GM21825 (cell line): ENCODE results near the gene ANKRD13C.
A peak's percentile ranks its signal among the peaks of the same experiment; 100 is the strongest.

Experiments
- ATAC-seq: cut with Tn5 transposase; IDR thresholded peaks from one replicate; pipeline ENCODE4 v1.9.1; 2021; ENCODE audit warnings: mild to moderate bottlenecking, moderate library complexity; ENCODE audit not compliant: unreplicated experiment

ANKRD13C gene

DNA sequence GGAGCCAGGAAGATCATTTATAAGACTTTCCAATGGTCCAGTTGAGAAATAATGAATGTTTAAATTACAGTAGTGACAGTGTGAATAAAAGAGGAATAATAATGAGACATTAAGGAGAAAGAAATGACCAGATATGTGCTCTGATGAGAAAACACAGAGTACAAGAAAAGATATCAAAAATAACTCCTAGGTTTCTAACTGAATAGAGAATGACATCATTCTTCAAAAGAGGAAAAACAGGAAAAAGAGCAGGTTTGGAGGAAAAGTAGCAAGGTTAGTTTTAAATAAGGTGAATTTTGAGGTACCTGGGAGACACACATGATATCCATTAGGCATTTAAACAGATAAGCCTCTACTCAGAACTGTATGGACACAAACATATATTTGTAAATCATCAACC is 55.0 kb downstream of the ANKRD13C start:
- ATAC-seq = no peak

DNA sequence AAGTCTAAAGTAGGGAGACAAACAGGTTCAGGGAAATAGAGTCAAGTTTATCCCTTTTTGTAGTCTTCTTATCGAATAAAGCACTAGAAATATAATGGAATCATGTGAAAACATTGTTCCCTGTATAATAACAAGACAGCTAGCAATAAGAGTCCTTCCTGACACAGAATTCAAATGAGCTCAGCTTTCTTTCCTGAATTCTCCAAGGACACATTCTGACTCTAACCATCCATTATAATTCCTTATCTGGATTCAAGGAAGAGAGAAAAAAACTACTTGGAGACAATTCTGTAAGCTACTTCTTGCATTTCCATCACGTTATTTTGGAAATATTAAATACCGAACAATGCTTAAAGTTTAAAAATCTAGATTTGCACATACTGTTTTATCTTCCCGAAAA is 58.8 kb downstream of the ANKRD13C start:
- ATAC-seq = no peak

DNA sequence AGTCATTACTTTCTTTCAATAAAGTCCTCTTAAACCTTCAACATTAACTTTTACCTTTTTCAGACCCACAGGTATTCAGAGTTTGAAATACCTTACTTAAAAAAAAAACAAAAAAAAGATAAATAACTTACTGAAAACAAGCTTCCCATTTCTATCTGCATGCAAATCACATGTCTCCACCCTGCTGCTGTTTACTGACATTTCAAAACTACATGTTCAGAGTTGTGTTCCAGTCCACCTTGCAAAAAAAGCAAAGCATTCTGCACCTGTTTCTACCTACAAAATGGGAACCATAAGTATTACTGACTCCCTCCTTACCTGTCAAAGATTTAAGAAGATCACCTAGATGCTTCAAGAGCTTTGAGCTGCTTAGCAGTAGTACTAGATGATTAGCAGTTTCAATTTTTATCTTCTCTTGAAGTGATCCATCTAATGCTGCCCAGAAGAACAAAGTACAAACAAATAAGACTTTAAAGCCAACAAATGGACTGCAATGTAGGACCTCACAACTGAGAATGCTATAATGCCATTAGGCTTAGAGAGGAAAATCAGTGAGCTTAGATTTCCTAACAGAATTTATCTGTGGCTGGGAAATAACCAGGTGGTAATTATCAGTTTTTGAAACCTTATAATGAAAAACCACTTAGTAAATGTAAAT is 61.2 kb downstream of the ANKRD13C start:
- ATAC-seq = no peak

DNA sequence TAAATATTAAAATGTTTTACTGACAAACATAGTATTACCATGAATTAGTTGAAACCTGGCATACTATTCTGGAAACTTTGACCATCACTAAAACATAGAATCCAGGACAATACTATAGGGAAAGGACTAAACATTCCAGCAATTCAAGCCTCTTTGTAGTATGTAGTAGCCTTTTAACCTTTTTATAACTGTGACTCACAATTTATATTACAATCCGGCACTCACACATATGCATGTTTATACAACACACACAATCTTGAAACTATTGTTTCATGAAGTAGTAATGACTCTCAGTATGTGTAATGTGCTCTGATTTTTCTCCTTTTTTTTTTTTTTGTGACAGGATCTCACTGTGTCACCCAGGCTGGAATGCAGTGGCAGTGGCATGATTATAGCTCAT is 64.3 kb downstream of the ANKRD13C start:
- ATAC-seq = no peak

DNA sequence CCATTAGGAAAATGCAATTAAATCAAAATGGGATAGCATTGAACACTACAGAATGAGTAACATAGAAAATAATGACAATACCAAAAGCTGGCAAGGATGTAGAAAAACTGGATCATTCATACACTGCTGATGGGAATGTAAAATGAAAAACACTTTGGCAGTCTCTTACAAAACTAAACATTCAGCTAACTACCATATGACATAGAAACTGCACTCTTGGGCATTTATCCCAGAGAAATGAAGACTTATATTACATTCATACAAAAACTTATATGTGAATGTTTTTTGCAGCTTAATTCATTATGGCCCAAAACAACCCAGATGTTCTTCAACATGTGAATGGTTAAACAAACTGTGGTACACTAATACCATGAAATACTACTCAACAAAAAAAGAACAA is 66.4 kb downstream of the ANKRD13C start:
- ATAC-seq = no peak

DNA sequence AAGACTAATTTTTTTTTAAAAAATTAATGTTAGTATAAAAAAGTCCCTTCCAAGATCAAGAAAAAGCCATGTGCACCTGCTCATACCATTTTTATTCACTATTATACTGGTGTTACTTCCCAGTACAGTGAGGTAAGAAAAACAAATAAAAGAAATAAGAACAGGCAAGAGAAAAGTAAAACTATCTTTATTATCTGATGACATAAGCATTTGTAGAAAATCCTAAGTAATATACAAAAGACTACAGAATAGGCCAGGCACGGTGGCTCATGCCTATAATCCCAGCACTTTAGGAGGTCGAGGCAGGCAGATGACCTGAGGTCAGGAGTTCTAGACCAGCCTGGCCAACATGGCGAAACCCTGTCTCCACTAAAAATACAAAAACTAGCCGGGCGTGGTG is 68.1 kb downstream of the ANKRD13C start:
- ATAC-seq = no peak

DNA sequence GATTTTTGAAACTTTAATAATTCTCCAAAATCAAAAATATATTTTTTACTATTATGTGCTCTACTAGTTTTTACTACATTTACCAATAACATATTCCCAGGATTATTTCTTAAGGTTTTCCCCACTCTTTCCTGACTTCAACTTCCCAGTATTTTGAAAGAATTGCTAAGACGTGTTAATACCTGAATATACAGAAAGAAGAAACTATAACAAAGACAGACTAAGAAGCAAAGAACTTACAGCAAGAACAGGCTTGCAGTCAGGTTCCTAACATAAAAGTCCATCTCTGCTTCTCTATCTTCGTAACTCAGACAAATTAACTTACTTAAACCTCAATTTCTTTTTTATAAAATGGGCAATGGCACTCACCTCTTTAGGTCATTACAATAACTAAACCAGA is 70.2 kb downstream of the ANKRD13C start:
- ATAC-seq = no peak

DNA sequence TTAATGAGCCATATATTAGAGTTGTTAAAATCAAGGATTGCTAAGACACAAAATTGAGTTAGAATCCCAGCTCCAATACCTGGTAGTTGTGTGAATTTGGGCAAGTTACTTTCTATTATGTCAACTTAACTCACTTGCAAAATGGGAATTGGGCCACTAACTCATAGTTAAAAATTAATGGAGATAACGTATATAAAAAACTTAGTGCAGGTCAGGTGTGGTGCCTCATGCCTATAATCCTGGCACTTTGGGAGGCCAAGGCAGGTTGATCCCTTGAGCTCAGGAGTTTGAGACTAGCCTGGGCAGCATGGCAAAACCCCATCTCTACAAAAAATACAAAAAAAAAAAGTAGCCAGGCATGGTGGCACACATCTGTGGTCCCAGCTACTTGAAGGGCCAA is 75.8 kb downstream of the ANKRD13C start:
- no peak for ATAC-seq

DNA sequence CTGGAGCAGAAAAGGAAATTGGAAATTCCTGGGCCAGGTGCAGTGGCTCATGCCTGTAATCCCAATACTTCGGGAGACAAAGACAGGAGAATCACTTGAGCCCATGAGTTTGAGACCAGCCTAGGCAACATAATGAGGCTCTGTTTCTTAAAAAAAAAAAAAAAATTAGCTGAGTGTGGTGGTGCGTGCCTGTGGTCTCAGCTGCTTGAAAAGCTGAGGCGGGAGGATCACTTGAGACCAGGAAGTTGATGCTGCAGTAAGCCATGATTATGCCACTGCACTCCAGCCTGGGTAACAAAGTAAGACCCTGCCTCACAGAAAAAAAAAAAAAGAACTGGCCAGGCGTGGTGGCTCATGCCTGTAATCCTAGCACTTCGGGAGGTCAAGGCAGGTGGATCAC is 76.6 kb downstream of the ANKRD13C start:
- ATAC-seq = no peak

DNA sequence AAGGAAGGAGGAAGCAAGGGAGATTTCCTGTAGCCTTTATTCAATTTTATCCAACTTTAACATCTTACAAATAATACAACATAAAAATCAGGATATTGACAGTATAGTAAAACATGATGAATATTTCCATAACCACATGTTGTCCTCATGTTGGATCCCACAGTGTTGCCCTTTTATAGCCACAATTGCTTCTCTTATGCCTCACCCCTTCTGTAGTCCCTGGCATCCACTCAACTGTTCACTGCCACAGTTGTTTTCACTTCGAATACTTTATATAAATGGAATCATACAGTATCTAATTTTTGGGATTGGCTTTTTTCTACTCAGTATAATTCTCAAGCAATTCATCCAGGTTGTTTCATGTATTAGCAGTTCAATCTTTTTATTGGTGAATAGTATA is 88.6 kb downstream of the ANKRD13C start:
- ATAC-seq = no peak

DNA sequence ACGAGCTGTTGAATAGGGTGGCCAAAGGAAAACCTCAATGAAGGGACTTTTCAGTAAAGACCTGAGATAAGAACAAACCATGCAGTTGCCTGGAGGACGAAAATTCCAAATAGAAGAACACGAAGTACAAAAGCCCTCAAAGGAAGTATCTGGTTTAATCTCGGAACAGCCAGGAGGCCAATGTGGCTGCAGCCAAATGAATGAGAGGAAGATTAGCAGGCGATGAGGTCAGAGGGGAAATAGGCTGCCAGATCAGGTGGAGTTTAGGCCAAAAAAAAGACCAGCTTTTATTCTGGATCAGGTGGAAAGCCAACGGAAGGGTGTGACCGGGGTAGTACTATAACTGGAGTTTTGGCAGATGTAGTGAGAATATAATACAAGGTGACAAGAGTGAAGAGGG is 89.7 kb downstream of the ANKRD13C start:
- ATAC-seq = no peak

DNA sequence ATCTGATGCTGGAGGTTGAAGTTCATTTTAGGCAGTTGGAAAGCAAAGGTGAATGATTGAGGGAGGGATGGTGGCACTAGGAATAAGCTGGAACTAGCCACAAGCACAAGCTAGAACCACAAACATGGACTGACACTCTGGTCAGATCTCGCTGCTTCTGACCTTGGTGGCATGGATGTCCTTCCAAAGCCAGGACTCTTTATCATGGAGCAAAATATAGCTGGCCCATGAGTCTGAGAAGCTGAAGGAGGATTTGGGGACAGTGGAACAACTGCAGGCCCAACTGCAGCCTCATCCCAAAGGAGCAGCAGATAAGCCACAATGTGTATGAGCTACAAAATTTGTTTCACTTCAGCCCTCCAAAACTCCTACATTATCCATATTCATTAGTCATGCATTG is 97.9 kb downstream of the ANKRD13C start:
- no peak for ATAC-seq

DNA sequence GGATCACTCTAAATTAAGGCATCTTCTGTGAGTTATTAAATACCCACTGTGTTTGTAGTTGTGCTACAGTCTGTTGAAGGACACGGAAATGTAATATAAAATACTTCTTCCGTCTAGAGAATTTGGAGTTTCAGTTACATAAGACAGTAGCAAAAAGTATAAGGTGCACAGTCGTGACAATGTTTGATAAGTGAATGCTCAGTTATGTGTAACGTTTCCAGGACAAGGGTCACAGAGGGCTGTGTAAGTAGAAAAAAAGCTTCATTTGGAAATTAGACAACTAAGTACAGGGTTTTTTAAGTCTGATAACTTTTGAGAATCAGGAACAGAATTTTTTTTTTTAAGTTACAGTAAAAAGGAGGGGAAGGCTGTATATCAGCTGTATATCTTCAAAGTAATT is 105.8 kb downstream of the ANKRD13C start:
- no peak for ATAC-seq

DNA sequence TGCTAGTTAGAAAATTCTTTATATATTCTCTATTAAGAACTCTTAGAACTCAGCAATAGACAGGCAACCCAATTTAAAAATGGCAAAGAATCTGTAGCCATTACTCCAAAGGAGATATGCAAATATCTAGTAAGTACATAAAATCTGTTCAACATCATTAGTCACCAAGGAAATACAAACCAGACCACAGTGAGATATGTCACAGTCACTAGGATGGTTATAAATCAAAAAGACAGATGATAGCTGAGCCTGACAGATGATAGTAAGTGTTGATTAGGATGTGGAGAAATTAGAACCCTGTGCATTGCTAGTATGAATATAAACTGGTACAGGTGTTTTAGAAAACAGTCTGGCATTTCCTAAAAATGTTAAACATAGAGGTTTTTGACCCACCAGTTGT is 106.8 kb downstream of the ANKRD13C start:
- no peak for ATAC-seq

DNA sequence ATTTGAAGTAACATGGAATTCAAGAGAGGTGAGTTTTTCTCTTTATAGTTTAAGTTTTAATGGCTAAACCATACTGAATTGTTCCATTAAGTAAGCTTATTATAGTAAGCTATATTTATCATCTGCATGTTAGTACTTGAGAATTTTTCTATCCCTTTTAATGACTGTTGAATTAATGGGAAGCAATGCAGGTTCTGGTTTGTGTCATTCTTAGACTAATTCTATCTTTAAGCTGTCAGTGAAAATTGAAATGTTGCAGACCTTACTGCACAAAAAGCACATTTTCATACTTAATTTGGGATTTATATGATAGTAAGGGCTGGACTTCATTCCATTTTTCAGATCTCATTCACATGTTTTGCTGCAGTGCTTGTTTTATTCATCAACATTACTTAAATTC is 107.4 kb downstream of the ANKRD13C start:
- ATAC-seq = no peak

DNA sequence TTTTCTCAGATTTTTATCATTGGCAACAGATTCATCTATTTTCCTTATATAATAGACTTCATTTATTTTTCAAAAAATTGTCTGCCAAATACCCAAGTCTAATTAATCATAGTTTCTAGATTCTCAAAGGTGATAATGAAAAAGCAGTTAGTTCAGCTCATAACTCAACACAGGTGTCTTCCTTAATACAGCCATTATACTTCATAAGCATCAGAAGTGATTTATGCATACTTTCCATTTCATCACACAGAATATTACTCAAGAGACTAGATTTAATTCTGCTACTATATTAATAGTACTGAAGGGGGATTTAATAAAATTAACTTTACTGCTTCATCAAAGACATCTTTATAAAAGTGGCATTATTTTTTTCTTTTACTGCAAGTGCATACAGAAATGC is 114.6 kb downstream of the ANKRD13C start:
- no peak for ATAC-seq

DNA sequence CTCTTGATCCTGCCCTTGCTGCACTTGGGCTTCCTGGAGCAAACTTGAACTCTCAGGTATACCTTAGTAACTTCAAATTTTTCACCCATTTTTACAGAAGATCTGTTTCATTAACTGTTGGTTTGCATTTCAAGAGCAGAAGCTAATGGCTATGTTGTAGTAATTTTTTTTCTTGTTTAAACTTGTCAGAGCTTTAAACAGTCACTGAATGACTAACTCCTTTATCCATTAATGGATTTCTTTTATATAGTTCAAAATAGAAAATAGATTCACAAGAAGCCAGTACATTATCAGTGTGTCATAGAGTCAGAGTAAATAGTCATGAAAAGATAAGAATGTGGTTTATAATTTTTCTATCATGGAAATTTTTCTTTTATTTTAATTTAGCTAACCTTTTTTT is 119.8 kb downstream of the ANKRD13C start:
- ATAC-seq = no peak

DNA sequence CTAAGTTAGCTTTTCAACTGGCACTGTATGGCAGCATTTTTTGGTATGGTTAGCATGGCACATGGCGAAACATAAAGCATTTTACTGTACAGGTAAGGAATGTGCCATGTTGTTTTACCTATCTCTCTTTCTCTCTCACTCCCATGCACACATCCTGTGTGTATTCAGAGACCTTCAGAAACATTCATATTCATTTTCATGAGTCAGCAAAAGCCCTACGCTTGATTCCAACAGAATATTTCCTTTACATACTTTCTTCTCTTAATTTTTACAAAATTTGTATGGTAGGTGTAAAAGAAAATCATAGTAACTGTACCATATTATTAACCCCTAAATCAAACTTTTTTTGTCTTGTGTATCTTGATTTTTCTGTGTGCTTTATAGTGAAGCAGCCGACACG is 123.0 kb downstream of the ANKRD13C start:
- no peak for ATAC-seq

DNA sequence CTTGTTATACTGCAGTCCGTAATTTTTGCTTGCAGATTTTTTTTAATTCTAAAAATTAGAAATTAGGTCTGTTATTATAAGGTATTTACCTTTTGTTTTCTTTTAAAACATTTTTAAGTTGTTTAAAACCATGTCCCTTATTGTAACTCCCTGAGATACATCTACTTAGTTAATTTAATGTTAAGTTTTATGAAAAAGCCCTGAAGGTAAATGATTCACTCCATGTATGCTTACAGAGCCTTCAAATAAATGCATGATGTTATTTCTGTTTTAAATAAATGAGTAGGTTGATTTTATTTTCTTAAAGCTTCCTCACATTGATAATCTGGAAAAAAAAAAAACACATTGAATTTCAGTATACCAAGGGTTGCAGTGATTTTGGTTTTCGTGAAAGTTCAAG is 125.9 kb downstream of the ANKRD13C start:
- no peak for ATAC-seq

DNA sequence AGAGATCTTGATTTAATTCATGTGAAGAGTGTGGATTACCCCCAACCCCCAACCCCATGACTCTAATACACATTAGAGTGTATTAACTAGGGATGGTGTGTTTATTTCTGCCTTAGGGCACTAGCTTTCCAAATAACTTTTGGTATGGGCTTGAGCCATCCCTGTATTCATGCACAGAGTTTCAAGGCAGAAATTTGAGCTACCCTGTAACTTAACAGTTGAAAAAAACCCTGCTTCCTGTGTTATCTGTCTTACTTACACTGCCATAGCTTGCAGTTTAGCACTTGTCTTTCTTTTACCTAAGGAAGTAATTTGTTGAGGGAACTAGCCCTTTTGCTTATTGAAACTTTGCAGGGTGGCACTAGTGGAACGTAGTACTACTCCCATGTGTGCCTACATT is 127.1 kb downstream of the ANKRD13C start:
- ATAC-seq = peak; percentile 50

DNA sequence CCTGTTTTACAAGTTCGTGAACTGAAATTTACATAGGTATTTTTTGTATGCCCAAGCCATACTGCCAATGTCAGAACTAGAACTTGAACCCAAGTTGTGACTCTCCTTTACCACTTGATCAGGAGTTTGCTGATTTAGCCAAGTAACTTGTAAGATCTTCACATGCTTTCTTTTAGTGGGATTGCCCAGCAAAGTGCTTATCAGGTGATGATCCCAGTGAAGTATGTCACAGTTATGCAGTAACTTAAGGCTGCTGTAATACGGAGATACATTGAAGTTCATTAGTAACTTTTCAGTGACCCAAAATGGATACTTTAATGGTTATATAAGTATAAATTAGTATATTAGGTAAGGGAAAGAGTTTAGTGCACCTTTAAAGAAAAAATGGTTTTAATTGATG is 129.6 kb downstream of the ANKRD13C start:
- ATAC-seq = no peak

DNA sequence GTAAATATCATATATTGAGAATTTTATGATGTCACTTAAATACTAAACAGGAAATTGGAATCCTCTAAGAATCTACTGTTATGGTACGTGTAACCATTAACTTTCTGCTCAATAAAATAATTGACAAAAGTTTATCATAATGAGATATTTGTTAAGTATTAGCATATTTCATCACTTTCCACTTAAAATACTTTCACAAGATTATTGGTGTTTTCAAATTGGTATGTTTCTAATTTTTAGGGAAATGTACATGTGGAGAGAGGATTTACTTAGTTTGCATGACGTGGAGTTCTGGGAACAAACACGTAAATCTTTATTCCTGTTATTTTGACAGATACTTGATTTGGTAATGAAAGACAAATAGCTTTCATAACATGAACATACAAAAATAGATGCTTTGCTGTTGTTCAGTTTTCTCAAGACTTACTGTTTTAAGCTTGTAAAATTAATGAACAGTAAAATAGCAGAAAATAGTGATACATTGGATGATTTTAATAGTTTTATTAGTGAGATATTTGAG is 131.7 kb downstream of the ANKRD13C start:
- ATAC-seq = no peak
